NCI-H2171 (cell line): ENCODE data around the gene OR8I2.
A peak's percentile ranks its signal among the peaks of the same experiment; 100 is the strongest.
"Not testable (repeated sequence)": the region's sequence is repeated elsewhere in the genome, so short reads cannot be mapped to it uniquely, and the experiment has no call there.

ENCODE experiments used
- DNase-seq: peaks from one replicate; lab custom pipeline; 2025; lab: John Stamatoyannopoulos, UW

Gene OR8I2

DNA sequence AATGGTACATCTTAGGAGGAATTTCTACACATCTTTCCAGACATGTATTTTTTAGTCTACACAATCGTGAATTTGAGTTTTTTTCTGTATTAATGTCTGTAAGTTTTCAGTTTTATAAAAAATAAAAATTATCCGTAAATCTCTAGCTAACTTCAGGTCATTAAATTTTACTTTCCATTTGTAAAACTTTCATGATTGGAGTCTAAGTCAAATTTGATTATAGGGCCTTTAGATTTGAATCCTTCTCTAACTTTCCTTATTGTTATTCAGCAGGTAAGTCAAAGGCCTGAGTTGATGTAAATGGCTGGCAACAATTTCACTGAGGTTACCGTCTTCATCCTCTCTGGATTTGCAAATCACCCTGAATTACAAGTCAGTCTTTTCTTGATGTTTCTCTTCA, at the start of gene OR8I2:
TSS of gene OR8I2 (plus strand) at position 301 of the 400 bp plus-strand sequence. CDS start at position 301, 0 bp downstream.
- DNase-seq = no peak

DNA sequence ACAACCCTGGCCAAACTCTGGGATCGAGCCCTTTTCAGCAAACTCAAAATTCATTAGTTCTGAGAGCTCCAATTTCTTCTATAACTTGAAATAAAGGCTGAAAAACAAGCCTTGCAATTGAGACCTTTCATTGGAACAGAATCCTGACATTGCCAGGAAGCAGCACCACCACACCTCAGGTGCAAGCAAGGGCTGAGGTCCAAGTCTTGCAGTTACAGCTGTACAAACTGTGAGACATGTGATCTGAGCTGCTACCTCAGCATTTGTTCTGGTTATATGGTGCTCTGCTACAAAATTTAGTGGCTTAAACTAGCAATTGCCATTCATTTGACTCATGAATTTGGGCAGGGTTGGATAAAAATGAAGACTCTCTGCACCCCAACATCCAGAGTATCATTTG, 47.6 kb upstream of the OR8I2 start:
- DNase-seq = no peak

DNA sequence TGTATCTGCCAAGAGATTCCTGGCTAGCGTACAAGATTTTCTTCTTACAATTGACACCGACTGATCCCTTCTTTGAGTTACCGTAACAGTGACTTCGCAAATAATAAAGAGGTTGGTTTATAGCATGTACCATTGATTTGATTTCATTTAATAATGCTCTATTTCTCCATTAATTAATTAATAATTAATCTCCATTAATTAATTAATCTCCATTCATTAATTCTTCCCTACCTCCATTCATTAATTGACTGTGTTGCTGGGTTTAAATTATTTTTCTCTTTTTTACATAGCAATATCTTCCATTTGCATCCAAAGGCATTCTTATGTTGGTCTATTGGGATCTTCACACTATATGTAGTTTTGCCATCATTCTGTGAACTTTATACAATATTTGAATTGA, 44.6 kb upstream of the OR8I2 start:
- no peak for DNase-seq

DNA sequence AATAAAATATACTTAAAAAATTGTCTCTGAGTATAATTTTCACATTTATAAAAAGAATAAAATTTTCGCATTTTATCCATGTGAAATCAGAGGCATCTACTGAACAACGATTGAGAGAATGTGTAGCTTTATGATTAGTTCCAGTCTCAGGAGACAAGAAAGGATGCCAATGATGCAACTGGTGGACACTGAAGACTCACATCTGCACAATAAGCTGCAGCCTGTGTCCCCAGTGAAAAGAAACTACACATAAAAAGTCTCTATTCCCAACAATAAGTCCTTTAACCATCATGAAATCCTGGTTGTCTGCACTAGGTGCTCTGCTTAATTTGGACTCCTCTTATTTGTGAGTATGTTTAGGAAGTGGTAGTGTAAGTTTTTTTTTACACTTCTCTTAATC, 43.6 kb upstream of the OR8I2 start:
- no peak for DNase-seq

DNA sequence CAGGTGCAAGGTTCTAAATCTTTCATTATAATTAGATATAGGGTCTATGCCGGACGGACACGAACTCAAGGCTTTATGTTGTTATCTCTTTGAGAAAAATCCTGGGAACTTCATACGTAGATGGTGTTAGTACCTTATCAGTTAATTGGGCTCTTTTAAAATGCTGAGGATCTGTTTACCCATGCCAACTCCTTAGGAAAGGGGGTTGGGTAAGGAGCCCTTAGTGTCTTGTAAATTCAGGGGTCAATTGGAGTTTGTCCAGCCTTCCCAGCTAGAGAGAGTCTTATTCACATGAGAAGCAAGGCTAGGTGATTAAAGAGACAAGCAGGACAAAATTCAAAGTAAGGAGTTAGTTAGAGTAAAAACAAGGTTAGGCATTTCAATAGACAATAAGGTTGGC, 36.7 kb upstream of the OR8I2 start:
- DNase-seq = not testable (repeated sequence)

DNA sequence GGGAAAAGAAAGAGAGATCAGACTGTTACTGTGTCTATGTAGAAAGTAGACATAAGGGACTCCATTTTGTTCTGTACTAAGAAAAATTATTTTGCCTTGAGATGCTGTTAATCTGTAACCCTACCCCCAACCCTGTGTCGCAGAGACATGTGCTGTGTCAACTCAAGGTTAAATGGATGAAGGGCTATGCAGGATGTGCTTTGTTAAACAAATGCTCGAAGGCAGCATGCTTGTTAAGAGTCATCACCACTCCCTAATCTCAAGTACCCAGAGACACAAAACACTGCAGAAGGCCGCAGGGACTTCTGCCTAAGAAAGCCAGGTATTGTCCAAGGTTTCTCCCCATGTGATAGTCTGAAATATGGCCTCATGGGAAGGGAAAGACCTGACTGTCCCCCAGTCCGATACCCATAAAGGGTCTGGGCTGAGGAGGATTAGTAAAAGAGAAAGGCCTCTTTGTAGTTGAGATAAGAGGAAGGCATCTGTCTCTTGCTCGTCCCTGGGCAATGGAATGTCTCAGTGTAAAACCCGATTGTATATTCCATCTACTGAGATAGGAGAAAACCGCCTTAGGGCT, 35.4 kb upstream of the OR8I2 start:
- DNase-seq = not testable (repeated sequence)

DNA sequence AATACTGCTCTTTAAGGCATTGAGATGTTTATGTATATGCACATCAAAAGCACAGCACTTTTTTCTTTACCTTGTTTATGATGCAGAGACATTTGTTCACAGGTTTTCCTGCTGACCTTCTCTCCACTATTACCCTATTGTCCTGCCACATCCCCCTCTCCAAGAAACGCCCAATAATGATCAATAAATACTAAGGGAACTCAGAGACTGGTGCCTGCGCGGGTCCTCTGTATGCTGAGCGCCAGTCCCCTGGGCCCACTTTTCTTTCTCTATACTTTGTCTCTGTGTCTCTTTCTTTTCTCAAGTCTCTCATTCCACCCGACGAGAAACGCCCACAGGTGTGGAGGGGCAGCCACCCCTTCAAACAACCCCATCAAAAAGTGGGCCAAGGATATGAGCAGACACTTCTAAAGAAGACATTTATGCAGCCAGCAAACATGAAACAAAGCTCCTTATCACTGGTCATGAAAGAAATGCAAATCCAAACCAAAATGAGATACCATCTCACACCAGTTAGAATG, 34.8 kb upstream of the OR8I2 start:
- not testable (repeated sequence) for DNase-seq

DNA sequence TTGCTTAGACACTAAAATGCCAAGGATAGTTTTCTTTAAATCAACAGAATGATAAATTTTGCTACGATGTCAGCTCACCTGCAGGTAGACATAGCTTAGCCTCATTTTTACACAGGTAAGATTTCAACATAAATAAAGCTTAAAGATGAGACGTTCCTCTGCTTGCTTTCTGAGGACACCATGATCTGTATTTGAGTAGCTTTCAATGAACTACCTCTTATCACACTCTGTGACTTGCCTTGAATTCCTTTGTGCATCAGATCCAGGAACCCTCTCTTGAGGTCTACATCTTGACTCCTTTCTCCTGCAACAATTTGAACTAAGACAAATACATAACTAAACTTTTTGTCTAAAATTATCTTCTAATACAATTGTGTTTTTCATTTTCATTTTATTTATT, 26.1 kb upstream of the OR8I2 start:
- DNase-seq = no peak

DNA sequence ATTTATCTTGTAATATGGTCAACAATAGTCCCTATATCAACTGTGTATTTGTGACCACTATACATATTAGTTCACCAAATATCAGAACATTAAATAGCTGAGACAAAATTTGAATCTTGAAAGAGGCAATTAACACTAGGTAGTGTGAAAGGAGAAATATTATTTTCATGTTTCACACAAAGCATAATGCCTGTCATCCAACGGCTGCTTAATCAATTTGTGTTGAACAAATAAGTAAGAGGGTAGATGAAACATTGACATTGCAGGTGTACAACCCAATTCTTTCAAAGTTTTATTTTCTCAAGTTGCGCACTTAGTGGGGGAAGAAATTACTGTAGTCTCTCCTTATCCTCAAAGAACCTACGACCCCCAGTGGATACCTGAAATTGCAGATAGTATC, 3.4 kb upstream of the OR8I2 start:
- no peak for DNase-seq

DNA sequence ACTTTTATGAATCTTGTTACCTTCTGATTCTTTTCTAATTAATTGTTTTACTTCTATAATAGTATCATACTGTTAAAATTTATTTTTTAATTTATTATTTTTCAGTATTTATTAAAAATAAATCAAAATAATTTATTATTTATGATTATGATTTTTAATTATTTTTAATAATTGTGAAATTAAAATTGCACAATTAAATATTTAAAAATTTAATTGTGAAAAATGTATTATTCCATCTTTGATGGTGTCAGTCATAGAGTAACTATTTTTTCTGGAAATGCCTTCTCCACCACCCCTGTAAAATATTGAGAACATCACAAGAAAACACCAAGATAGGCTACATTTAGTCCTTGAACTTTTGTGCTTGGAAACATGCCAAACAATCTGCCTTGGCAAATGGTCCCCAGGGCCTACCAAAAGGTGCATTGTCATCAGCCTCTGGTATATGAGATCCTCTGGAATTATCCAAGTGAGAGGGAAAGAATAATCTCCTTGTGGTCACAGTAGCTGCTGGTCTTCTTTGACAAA, 10.2 kb downstream of the OR8I2 start, which contains the start of gene OR8H2:
TSS of gene OR8H2 (plus strand) at position 478 of the 528 bp plus-strand sequence. CDS start 1,356 bp downstream, outside the sequence.
- peak; percentile 9 for DNase-seq

DNA sequence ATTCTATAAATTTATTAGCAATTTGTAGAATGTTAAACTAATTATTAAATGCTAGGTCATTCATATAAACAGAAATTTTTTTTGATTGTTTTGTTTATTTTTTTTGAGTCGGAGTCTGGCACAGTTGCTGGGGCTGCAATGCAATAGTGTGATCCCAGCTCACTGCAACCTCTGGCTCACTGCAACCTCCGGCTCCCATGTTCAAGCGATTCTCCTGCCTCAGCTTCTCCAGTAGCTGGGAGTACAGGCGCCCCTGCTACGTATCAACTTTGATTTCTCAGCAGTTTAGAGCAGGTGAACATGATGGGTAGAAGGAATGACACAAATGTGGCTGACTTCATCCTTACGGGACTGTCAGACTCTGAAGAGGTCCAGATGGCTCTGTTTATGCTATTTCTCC, 29.0 kb downstream of the OR8I2 start, which contains the start of gene OR8H3:
TSS of gene OR8H3 (plus strand) at position 301 of the 400 bp plus-strand sequence. CDS start at position 301, 0 bp downstream.
- DNase-seq = no peak

DNA sequence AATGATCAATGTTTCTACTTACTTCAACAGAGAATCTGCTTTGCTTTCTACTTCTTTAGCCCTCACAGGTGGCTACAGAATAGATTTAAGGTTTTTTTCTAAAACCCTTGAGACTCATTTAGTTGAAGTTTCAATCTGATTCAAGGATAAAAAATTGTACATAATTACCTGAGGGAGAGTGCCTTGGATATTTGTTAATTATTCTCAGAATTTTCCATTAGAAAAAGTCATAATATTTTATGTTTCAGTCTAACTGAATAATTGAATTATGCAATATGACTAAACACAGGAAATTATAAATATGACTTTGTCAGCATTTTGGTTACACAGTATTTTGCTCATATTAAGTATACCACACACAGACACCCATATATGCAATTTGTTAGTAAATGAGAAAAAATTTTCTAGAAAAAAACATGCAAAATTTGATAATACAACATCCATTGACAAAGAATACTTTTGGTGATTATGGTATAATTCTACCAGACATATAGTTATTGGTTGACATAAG, 47.1 kb downstream of the OR8I2 start, which contains the start of gene OR8J3:
TSS of gene OR8J3 (minus strand) at position 51 of the 511 bp plus-strand sequence. CDS start 2,483 bp downstream, outside the sequence.
- no peak for DNase-seq

DNA sequence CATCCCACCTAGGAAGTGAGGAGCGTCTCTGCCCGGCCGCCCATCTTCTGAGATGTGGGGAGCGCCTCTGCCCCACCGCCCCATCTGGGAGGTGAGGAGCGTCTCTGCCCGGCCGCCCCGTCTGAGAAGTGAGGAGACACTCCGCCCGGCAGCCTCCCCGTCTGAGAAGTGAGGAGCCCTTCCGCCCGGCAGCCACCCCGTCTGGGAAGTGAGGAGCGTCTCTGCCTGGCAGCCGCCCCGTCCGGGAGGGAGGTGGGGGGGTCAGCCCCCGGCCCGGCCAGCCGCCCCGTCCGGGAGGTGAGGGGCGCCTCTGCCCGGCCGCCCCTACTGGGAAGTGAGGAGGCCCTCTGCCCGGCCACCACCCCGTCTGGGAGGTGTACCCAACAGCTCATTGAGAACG, 50.6 kb downstream of the OR8I2 start:
- DNase-seq = not testable (repeated sequence)
